AG09319 (cell line): ENCODE results near the gene TMEM126B.
"Not testable (repeated sequence)": the region's sequence is repeated elsewhere in the genome, so short reads cannot be mapped to it uniquely, and the experiment has no call there.

Source experiments
- DNase-seq: peaks from one replicate; pipeline ENCODE4 v3.0.0-alpha.2; 2010; ENCODE audit warnings: low read depth; ENCODE audit errors: extremely low read depth
- TF ChIP-seq, protein P1 (sequence below): IDR thresholded peaks from 2 replicates; pipeline ENCODE4 v1.5.1; 2011; ENCODE audit warnings: low read depth, mild to moderate bottlenecking, inconsistent platforms, low read length, moderate library complexity

The TMEM126B gene

DNA sequence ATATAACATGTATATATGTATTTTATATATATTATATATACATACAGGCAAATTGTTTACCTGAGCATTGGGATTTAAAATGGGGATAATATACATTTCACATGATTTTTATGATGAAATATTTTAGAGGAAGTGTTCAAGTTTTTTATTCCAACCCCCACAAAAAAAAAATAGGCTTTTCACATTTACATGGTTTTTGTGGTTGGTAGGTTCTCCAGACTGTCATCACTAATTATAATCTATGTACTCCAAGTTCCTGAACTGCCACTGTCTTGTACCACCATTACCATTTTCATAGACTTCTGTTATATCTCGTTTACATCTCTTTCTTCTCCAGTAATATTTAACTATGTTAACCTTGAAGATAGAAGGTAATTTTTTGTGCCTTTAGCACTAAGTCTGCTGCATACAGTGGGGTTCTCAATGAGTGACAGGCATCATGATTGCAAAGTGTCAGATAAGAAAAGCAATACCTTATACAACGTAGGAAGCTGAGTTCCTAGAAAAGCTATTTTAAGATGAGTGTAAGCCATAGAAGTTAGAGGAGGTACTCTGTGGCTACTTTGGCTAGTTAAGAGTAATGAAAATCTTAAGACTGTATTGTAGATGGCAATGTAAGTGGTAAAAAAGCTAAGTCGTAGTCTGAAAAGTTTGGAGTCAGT lies 24.5 kb downstream of the TMEM126B start:
- TF ChIP-seq, protein P1, sequence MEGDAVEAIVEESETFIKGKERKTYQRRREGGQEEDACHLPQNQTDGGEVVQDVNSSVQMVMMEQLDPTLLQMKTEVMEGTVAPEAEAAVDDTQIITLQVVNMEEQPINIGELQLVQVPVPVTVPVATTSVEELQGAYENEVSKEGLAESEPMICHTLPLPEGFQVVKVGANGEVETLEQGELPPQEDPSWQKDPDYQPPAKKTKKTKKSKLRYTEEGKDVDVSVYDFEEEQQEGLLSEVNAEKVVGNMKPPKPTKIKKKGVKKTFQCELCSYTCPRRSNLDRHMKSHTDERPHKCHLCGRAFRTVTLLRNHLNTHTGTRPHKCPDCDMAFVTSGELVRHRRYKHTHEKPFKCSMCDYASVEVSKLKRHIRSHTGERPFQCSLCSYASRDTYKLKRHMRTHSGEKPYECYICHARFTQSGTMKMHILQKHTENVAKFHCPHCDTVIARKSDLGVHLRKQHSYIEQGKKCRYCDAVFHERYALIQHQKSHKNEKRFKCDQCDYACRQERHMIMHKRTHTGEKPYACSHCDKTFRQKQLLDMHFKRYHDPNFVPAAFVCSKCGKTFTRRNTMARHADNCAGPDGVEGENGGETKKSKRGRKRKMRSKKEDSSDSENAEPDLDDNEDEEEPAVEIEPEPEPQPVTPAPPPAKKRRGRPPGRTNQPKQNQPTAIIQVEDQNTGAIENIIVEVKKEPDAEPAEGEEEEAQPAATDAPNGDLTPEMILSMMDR = no peak
- DNase-seq = no peak

GRCh38 chr11:85654343-85654742 lies 25.9 kb downstream of the TMEM126B start:
- not testable (repeated sequence) for DNase-seq

DNA sequence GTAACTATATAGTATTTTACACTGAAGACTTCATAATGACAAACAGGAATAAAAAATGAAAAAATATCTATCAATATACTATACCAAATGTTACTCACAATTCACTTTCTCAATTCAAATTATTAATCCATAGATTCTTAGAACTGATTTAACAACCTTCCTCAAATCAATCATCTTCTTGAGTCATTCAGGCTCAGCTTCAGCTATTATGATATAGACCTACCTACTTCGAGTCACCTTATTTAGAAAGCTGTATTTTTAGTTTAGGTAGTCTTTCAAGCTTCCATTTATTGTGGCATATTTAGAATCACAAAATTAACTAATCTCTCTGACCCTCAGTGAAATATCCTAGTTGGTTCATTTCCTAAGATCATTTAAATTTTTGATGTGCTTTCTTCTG lies 28.4 kb downstream of the TMEM126B start:
- TF ChIP-seq, protein P1 = no peak
- DNase-seq = no peak

DNA sequence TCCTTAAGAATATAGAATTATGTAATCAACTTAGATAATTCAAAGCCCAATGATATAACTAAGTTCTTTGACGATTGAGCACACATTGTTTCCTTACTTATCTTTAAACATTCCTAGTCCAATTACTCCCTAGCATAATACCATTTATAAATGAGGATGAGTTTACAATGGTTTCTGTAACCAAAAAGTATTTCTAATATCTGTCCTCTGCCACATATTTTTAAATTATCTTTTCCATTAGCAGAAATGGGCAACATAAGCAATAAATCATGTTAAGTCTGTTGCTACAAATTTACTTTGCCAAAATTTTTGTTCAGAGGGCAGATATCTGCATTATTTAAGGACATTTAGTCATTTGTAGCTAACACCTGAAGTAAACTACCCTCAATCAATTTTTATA lies 29.8 kb downstream of the TMEM126B start:
- TF ChIP-seq, protein P1 = no peak
- DNase-seq = no peak

- DNase-seq = no peak
- TF ChIP-seq, protein P1 = no peak
Measured at GRCh38 chr11:85661972-85662664, 33.7 kb downstream of the TMEM126B start.

- TF ChIP-seq, protein P1 = no peak
- no peak for DNase-seq
Measured at GRCh38 chr11:85663080-85663752, 34.8 kb downstream of the TMEM126B start.

GRCh38 chr11:85663753-85664614 lies 35.6 kb downstream of the TMEM126B start:
- TF ChIP-seq, protein P1 = peak; percentile 45
- DNase-seq = no peak
